ENCODE data around the gene NEUROG3. TPM values are rescaled to one million over a fixed set of nuclear protein-coding genes. Genes with fewer than 3 reads are reported as not detected.
A peak's percentile ranks its signal among the peaks of the same experiment; 100 is the strongest.

The NEUROG3 gene
- total and polyA plus RNA-seq, 2 of the 8 experiments (the other 6 are each of a cell fraction or from before 2014, with no cell fraction given) = 0.45 TPM; not detected in 1

GRCh38 chr10:69568472-69569395 is 4.5 kb downstream of the NEUROG3 start (continued):
- TF ChIP-seq CHD1 (IDR thresholded peaks at IDR 0.05; ENCODE audit: low read depth, low read length) = no peak
- peak; percentile 99 for TF ChIP-seq KDM1A (IDR thresholded peaks at IDR 0.05; ENCODE audit: borderline replicate concordance, low read length)
- no peak; the same call in 1 of the 2 replicates for TF ChIP-seq CREB1 (IDR thresholded peaks at IDR 0.05)
- no peak for TF ChIP-seq EZH2 (IDR thresholded peaks at IDR 0.05; ENCODE audit: low read depth, low read length, severe bottlenecking)
- 0 out of 2 replicates have a peak, but pooled peaks have one; percentile 25 for TF ChIP-seq PHF8 (conservative IDR thresholded peaks at IDR 0.05; ENCODE audit: low read depth, low read length)
- TF ChIP-seq ASH2L (IDR thresholded peaks at IDR 0.05; ENCODE audit: low read length) = peak; percentile 97
- no peak for TF ChIP-seq JUN (IDR thresholded peaks at IDR 0.05; ENCODE audit: low read depth, low read length)
- no peak for TF ChIP-seq BACH1 (IDR thresholded peaks at IDR 0.05; ENCODE audit: low read length)
- no peak for TF ChIP-seq POU5F1 (IDR thresholded peaks at IDR 0.05; ENCODE audit: low read depth, low read length)
- no peak for TF ChIP-seq ZNF274 (IDR thresholded peaks at IDR 0.05; ENCODE audit: borderline replicate concordance, extremely low read depth, low read length)
- no peak for TF ChIP-seq ATF2 (IDR thresholded peaks at IDR 0.05; ENCODE audit: low read length)
